CD1c-positive myeloid dendritic cell (primary cell): ENCODE measurements around the gene GAB2.
"Not testable (repeated sequence)": the region's sequence is repeated elsewhere in the genome, so short reads cannot be mapped to it uniquely, and the experiment has no call there.

Experiments
- DNase-seq: peaks from one replicate; pipeline ENCODE4 v3.0.0-alpha.2; 2016; ENCODE audit errors: extremely low spot score

The GAB2 gene

DNA sequence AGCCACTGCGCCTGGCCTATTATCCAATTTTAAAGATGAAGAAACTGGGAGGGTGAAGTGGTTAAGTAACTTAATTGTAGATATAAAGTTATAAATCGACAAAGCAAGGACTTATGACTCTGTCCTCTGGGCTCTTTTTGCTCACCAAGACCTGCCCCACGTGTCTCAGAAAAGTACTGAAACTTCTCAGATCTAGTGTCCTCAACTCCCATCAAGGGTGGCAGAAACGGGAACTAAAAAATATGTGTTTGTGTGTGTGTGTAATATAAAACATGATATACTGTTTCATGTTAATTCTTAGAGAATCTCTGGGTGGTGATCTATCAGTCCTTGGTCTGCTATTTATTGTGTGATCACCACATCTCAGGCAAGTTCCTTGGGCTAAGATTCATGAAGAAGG, 104.9 kb downstream of the GAB2 start:
- peak; percentile 68 for DNase-seq

DNA sequence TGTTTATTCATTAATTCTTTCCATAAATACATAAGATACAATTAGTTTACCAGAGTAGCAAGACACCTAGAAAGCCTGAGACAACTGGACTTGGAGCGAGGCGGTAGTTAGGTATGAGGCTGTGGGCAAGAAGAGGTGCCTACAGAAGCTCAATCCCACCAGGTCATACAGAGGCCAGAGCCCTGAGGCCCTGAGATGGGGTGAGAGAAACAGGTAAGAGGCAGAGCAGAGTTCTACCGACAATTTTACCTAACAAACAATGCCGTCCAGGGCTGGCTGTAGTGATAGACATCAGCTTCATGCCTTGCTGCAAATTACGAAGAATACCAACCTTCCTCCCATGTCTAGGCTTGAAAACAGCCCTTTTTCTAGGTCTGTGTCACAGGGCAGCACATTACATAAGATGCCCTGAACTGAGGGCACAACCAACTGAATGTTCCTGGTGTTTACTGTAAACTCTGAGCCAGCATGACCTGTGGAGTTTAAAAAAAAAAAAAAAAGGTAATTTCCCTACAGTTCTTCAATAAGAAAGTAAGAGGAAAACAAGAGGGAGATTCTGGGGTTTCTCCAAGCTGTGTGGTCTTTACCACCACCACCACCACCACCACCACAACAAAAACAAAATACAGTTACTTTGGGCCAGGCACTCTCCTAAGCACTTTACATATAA, 105.8 kb downstream of the GAB2 start:
- no peak for DNase-seq

DNA sequence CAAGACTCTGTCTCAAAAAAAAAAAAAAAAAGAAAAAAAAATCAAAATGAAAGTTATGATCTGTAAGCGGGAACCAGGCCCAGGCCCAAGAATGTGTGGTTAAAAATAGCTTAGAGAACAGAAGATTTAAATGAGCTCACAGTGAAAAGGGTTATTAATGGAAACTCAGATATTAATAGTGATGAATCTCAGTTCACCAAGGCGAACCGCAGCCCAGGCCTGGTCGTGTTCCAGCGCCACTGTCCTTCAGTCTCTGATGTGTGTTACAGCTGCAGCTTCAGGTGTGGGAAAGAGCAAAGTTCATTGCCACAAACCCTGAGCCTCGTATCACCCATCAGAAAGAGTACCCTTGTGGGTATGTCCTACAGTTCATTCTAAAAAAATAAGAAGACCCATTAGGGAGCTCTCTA, 107.1 kb downstream of the GAB2 start:
- DNase-seq = no peak

DNA sequence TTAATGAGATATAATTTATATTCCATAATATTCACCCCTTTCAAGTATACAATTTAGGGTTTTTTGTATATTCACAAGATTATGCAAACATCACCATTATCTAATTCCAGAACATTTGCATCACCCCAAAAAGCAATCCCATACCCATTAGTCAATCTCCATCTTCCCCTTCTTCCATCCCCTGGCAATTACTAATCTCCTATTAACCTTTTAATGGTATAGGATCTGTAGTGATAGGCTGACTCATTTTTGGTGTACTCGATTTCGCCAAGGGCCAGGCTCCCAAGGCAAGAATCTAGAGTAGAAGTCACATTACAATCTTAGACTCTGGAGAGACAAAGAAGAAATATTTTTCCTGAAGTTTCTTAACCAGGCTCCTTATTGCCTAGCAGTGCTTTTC, 113.4 kb downstream of the GAB2 start:
- DNase-seq = no peak

DNA sequence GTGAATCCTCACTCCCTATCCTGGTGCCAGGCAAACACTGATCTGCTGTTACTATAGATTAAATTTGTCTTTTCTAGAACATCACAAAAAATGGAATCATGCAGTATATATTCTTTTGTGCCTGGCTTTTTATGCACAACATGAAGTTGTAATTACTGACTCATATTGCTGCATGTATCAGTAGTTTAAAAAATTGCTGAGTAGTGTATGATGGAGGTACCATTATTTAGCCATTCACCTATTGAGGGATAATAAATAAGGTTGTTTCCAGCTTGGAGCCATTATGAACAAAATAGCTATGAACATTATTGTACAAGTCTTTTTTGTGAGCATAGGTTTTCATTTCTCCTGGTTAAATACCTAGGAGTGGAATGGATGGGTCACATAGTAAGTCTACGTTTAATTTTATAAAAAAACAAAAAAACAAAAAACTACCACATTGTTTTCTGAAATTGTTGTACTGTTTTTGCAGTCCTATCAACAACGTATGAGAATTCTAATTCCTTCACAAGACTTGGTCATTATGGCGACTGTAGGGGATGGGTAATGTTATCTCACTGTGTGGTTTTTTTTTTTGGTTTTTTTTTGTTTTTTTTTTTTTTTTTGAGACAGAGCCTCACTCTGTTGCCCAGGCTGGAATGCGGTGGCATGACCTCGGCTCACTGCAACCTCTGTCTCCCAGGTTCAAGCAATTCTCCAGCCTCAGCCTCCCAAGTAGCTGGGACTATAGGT, 117.3 kb downstream of the GAB2 start:
- no peak for DNase-seq

DNA sequence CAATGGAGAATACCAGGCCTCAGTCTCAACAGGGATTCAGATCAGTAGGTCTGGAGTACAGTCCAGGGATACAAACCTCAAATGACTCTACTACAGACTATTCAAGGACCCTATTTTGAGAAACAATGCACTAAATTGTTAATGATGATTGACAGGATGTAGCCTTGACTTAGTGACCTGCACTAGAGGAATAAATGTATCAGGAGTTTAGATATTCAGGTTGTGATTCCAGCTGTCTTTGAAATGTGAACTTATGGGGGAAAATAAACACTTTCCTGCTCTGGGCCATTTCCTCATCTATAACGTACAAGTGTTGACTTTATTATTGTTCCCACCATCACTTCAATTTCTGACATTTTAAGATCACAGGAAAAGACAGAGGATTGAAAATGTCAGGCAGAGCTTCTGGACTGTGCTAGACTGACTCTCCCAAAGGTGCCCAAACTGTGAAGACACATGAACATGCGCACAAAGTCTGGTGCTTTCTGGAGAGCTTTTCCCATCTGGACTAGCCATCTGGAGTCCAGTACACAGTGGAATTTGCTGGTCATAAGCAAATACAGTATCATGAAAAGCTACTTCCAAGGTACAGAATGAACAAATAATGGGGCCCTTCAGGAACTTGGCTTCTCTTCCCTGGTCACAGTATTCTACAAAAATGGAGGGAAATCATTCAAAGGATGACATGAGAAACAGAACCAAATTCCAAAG, 118.5 kb downstream of the GAB2 start:
- no peak for DNase-seq

DNA sequence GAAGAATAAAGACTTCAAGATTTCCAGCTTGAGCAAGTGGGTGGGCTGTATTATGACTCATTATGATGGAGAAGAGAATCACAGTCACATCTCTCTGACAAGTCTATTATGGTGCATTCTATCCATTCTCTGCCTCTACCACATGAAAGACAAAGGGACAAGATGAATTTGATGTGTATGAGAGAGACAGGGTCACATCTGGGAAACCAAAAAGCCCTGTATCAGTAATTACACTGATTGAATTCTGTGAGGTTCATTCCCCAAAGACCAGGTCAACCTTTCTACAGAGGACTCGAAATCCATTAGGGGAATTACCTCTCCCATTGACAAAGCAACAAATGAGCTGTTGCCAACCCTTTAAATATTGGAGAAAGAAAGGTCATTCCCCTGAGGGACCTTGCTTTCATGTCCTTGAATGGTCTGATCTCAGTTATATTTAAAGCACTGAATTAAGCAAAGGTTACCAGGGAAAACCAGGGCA, 119.3 kb downstream of the GAB2 start:
- no peak for DNase-seq

DNA sequence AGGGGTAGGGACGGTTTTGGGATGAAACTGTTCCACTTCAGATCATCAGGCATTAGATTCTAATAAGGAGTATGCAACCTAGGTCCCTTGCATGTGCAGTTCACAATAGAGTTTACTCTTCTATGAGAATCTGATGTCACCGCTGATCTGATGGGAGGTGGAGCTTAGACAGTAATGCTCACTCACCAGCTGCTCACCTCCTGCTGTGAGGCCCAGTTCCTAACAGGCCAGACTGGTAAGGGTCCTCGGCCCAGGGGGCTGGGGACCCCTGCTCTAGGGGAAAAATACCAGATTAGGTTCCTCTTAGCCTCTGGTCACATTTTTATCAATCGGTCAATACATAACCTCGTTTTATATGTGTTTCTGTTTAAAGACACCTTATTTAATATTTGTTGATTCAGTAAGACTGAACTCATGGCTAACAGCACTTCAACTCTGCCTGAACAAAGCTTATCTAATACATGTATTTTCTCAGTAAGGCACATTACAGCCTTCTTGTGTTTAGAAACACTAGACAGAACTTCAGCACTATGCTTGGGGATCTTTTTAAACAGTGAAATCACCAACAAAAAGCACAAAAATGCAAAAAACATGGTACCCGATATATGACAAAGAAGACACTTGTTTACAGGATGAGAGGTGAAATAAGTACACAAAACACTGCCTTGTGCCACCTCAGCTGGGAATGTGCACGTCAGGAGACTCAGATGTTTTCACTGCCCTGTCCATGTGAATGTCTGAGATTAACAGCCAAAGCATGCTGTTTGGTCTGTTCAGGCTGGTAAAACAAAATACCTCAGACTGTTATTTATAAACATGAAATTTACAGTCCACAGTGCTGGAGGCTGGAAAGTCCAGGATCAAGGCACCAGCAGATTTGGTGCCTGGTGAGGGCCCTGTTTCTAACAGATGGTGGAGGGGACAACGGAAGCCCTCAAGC, 121.4 kb downstream of the GAB2 start:
- no peak for DNase-seq

DNA sequence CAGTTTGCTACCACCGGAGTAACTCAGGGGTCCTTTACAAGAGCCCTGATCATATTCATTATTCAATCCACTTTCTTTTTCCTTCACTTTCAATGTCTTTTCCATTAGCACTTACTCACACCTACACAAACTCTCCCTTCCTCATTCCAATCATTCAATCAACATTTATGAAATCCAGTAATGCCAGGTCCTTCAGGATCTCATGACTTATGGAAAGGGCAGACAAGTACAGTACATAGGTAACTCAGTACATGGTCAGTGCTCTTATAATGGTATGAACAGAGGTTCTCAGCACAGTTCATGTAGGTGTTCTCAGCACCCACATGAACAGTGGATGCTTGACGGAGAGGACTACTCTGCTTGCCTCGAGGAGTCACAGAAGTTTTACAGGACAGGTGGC, 122.3 kb downstream of the GAB2 start:
- peak; percentile 33 for DNase-seq

DNA sequence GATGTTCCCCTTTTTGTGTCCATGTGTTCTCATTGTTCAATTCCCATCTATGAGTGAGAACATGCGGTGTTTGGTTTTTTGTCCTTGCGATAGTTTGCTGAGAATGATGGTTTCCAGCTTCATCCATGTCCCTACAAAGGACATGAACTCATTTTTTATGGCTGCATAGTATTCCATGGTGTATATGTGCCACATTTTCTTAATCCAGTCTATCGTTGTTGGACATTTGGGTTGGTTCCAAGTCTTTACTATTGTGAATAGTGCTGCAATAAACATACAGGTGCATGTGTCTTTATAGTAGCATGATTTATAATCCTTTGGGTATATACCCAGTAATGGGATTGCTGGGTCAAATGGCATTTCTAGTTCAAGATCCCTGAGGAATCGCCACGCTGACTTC, 123.5 kb downstream of the GAB2 start:
- not testable (repeated sequence) for DNase-seq

DNA sequence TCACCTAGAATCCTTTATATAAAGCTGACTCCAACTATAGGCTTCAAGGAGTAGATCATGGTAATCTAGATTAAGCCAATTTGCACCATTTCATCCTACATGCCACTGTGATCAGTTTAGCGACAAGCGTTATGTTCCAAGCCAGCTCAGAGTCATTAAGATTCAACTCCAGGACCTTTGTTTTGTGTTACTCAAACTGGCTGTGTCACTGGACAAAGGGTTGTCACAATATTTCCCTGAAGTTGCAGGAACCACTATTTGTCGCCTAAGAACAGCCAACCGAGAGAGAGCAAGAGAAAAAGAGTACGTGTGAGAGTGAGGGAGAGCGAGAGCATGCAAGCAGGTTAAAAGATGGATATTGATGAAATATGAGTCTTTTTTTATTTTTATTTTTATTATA, 124.1 kb downstream of the GAB2 start:
- no peak for DNase-seq

DNA sequence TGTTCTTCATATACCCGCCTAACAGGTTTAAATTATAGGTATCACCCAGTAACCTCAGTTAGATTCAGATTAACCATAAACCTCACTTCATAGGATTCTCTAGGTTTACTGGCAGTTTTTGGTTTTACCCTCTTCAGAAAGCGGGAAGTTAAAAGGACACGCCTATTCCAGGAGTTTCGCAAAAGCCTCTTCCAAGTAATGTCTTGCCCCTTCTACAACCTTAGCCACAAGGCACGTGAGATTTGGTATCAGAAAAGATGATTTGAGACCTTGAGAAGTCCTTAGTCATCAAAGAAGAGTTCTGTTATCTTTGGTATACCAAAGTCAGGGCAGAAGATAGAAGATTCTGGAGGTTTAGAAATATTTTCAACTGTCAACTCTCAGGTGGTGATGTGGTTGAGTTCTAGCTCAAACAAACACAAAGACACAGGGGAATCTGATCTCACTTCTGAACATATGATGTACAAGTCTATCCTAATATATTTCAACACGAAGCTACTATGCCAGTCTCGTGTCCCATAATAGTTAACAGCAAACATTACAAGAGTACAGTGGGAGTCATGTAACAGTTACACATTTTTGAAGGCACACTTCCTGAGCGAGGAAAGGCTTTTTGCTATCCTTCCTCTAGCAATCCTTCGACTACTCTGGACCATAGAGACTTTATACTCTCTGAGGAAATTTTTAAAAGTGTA, 125.4 kb downstream of the GAB2 start:
- DNase-seq = peak; percentile 94

DNA sequence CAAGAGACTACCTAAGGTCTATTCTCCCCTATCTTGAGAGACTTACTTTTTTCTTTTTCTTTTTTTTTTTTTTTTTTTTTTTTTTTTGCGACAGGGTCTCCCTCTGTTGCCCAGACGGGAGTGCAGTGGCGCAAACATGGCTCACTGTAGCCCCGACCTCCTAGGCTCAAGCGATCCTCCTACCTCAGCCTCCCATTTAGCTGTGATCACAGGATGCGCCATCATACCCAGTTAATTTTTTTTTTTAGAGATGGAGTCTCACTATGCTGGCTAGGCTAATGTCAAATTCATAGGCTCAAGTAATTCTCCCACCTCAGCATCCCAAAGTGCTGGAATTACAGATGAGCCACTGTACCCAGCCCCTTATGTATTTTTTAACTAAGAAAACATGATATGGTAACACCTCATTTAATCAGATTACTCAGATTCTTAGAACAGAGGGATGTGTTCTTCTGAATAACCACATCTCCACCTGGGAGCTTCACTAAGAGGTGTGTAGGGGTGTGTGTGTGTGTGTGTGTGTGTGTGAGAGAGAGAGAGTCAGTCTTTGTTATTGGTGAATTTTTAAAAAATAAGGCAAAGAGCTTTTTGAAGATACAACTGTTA, 126.0 kb downstream of the GAB2 start:
- no peak for DNase-seq

DNA sequence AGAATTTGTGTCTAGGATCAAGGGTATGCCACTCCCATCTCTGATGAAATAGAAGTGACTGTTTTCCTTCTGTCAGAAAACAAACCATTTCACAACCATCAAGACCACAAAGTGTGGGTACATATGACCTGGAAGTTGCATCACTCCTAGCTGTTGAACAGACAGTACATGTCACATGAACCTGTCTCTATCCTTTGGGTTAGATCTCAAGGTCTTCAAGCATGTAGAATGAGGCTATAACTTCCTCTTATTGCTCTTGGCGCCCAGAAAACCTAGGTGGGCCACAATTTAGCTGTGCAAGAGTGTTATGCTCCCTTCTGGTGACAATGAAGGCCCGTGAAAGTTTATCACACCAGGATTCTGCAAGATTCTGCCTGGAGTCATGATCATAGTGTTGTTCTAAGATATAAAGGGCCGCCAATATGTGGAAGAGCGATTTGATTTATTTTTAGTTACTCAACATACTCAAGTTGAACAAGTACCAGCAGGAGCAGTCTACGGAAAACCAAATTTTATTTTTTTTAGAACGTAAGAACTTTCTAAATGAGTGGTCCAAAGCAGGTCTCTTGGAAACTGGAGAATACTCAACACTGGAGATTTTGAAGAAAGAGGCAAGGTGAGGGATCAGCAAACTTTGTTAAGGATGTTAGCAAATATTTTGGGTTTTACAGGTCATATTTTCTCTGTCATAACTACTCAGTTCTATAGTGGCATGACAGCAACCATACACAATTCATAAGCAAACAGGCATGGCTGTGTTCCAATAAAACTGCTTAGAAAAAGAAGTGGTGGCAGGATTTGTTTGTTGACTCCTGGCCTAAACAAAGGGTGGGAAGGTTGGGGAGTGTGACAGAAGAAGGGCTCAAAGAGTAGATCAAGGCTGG, 127.1 kb downstream of the GAB2 start:
- peak; percentile 96 for DNase-seq

DNA sequence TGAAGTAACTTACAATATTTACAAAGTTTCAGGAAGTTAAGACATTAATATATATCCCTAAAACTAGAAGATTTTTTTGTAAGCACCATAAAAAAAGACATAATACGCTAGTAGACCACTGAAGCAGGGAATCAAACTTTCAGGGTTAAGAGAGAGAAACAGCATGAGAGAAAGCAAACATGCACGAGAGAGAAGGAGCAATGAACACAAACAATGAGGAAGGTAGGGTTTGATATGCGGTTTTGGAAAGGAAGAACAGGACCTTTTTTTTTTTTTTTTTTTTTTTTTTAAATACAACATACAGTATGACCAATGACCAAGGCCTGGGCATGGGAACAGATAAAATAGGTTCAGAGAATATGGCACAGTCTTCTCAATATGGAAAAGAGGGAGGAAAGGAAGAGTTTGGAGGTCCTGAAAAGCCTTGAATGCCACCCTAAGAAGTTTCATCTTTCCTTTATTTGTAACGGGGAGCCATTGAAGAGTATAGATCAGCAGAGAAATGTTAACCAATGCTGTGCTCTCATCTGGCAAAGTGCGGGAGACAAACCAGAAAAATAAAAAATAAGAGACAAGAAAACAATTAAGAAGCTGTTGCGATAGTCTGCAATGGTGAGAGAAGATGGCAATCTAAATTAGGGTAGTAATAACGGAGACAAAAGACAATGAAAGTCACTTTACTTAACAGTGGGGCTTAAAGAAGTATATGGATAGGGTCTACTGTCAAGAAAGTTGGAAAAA, 127.9 kb downstream of the GAB2 start:
- DNase-seq = peak; percentile 54

DNA sequence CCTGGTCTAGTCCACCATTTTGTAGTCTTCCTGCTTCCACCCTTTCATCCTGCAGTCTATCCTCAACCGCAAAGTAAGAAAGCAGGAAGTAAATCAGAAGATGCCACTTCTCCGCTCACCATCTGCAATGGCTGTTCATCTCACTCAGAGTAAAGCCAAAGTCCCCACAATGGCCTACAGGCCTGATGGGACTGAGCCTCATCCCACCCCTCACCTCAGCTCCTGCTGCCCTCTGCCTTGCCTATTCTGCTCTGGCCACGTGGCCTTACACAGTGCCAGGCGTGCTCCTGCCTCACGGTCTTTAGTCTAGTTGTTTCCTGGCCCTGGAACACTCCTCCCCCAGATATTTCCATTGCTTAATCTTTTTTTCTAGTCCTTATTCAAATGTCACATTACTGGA, 133.4 kb downstream of the GAB2 start:
- no peak for DNase-seq

DNA sequence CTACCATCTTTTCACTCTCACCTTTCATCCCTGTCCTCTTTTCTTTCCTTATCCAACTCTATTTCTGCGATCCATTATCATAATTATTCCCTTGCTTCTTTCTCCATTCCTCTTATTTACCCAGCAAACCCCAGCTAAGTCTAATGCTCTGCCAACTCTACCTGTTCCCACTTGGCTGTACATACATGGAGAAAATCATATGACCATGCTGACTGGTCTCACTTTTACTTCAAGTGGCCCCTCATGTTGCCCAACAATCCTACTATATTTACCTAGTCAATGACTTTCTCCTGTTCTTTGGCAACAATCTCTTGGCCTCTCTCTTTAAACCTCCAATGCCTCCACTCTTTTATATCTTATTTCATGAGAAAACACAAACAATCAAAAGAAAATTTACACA, 134.8 kb downstream of the GAB2 start:
- no peak for DNase-seq

DNA sequence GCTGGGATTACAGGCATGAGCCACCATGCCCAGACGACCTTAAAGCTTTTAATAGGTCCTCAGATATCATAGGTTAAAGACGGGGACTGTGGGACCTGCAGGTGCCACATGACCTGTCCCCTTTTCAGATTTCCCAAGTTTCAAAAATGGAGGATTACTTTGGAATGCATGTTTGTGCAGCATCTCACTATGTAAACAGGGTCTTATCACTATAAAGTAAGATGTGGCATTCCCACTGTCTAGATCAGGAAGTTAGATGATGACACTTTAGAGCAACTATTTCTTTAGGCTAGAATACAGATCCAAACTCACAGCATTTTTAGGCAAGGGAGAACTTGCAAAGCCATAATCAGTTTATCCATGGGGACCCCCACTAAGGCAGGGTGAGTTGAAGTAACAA, 136.1 kb downstream of the GAB2 start:
- DNase-seq = no peak
